G401 (cell line): ENCODE results near the gene MC4R. TPM values are rescaled to one million over a fixed set of nuclear protein-coding genes. Genes with fewer than 3 reads are reported as not detected.

Experiments
- DNase-seq: peaks from one replicate; pipeline ENCODE4 v3.0.0-alpha.2; 2015; ENCODE audit warnings: low spot score
- in situ Hi-C: cut with HindIII; loops from 2 replicates; pipeline ENCODE4 v1.10.0; 2016; ENCODE audit warnings: low sequenced_read_pairs, mixed read lengths
- total RNA-seq: library from RNA; depleted of rRNA; stranded (reverse); fragments of >200 nt; shearing (Covaris generic); gene quantifications from 2 replicates; pipeline ENCODE4 v1.2.3, GENCODE V29; 2014

MC4R gene
- total RNA-seq, 1 experiment from 2014 or later, result not detected

- in situ Hi-C loops, result no loop called here
- no peak for DNase-seq
Measured at GRCh38 chr18:60339018-60339417, 33.6 kb downstream of the MC4R start.

GRCh38 chr18:60331890-60332289 is 40.7 kb downstream of the MC4R start:
- no peak for DNase-seq
- in situ Hi-C loops, result no loop called here

GRCh38 chr18:60329131-60329530 is 43.4 kb downstream of the MC4R start:
- no peak for DNase-seq
- in situ Hi-C loops, result no loop called here

- in situ Hi-C loops, result no loop called here
- no peak for DNase-seq
Measured at GRCh38 chr18:60327880-60328279, 44.7 kb downstream of the MC4R start.

- DNase-seq, result no peak
- in situ Hi-C loops, result no loop called here
Measured at GRCh38 chr18:60322591-60322990, 50.0 kb downstream of the MC4R start.
